Suprapubic skin (tissue), 4 donors: ENCODE results near the gene SLC25A22. TPM values are rescaled to one million over a fixed set of nuclear protein-coding genes. Genes with fewer than 3 reads are reported as not detected.

Experiments used
- DNase-seq, 2 donors: peaks; one replicate each; pipeline ENCODE4 v3.0.0-alpha.2; 2019; ENCODE audit warnings: low spot score in 2 of 2
- H3K27ac ChIP-seq: fragments of 200-600 bp; sonication (generic); one replicate; pipeline ENCODE4 v1.5.1; 2019
- H3K27me3 ChIP-seq: fragments of 200-600 bp; sonication (generic); one replicate; pipeline ENCODE4 v1.5.1; 2019
- H3K36me3 ChIP-seq: fragments of 200-600 bp; sonication (generic); one replicate; pipeline ENCODE4 v1.5.1; 2019
- H3K4me1 ChIP-seq: fragments of 200-600 bp; sonication (generic); one replicate; pipeline ENCODE4 v1.5.1; 2019
- H3K4me3 ChIP-seq: fragments of 200-600 bp; sonication (generic); one replicate; pipeline ENCODE4 v1.5.1; 2019; ENCODE audit warnings: mild to moderate bottlenecking
- H3K9me3 ChIP-seq: fragments of 200-600 bp; sonication (generic); one replicate; pipeline ENCODE4 v1.5.1; 2019
- CTCF ChIP-seq, 2 donors: fragments of 200-600 bp in 1 of 2; fragments of 450-650 bp in 1 of 2; sonication (generic) in 1 of 2; IDR thresholded peaks; one replicate each; pipeline ENCODE4 v1.5.1; 2016 to 2019; ENCODE audit warnings: antibody characterized with exemption in 2 of 2, mild to moderate bottlenecking in 1 of 2, moderate library complexity in 1 of 2
- EP300 ChIP-seq: sonication (generic); formaldehyde crosslinking; IDR thresholded peaks from one replicate; pipeline ENCODE4 v1.6.1; 2017; ENCODE audit warnings: antibody characterized with exemption
- POLR2A ChIP-seq, 2 donors: fragments of 450-650 bp; IDR thresholded peaks; one replicate each; pipeline ENCODE4 v1.6.1; 2017; ENCODE audit warnings: antibody characterized with exemption in 2 of 2, mild to moderate bottlenecking in 2 of 2, moderate library complexity in 2 of 2
- POLR2AphosphoS5 ChIP-seq, 3 donors: sonication (generic); formaldehyde crosslinking; IDR thresholded peaks; one replicate each; pipeline ENCODE4 v1.6.1; 2017; ENCODE audit warnings: antibody characterized with exemption in 3 of 3
- WGBS: methylation state at CpG from one replicate; pipeline ENCODE4 v1.1.5; 2018; 5-methylcytosine and 5-hydroxymethylcytosine counted together
- total RNA-seq, 4 donors: library from RNA; depleted of rRNA; stranded (reverse); fragments of >200 nt; gene quantifications; one replicate each; pipeline ENCODE4 v1.1.0, GENCODE V29; 2016

Gene SLC25A22
- total RNA-seq, 4 donors from 2014 or later = 11.2 to 14.7 (median 13.7) TPM

GRCh38 chr11:794766-795633 lies 3.1 kb downstream of the SLC25A22 start:
- H3K27me3 ChIP-seq = no peaks in the 10 kb centered on the region
- H3K36me3 ChIP-seq = peaks cover 16% of the 10 kb centered on the region
- H3K4me3 ChIP-seq = peak overlapping the region; percentile 72
- no peak for DNase-seq
- peaks cover 44% of the 10 kb centered on the region for H3K4me1 ChIP-seq
- TF ChIP-seq POLR2A (IDR thresholded peaks at IDR 0.05) (no peak), POLR2AphosphoS5 (IDR thresholded peaks at IDR 0.05) (no peak), EP300 (no peak), CTCF (IDR thresholded peaks at IDR 0.05) (no peak)
- WGBS = 19% methylated on average over 19 of the region's 38 CpGs
- no peaks in the 10 kb centered on the region for H3K9me3 ChIP-seq
- peak overlapping the region; percentile 78 for H3K27ac ChIP-seq

- DNase-seq = no peak
- Histone ChIP-seq H3K9me3 (no peaks in the 10 kb centered on the region), H3K4me3 (peak overlapping the region; percentile 72), H3K27me3 (peaks cover 8% of the 10 kb centered on the region), H3K4me1 (peaks cover 47% of the 10 kb centered on the region), H3K27ac (no peak overlapping the region), H3K36me3 (peaks cover 15% of the 10 kb centered on the region)
- no peak for TF ChIP-seq POLR2A (IDR thresholded peaks at IDR 0.05)
- TF ChIP-seq POLR2AphosphoS5 (IDR thresholded peaks at IDR 0.05) = no peak
- no peak for TF ChIP-seq CTCF (IDR thresholded peaks at IDR 0.05)
- no peak for TF ChIP-seq EP300
- WGBS = 88% methylated on average over 16 of the region's 31 CpGs
These were observed 3.9 kb downstream of the SLC25A22 start for GRCh38 chr11:794013-794765.

DNA sequence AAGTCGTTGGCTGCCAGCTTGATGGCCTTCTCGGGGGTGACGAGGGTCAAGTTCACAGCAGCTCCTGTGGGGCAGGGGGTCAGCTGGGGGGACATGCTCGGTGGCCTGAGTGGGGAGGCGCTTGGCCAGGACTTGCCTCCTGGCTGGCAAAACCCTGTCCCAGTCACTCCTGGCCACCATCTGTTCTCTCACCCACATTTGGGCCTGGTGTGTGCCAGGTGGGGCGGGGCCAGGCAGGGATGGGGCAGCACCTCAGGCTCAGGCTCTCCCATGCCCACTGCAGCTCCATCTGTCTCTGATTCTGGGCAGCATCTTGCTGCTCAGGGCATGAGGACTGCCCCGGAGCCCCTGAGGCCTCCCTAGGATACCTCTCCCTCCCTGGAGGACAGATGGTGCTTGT lies 4.5 kb downstream of the SLC25A22 start:
- WGBS = 60% methylated on average over 1 of the region's 7 CpGs
- H3K9me3 ChIP-seq = no peaks in the 10 kb centered on the region
- peaks cover 47% of the 10 kb centered on the region for H3K4me1 ChIP-seq
- no peak overlapping the region for H3K27ac ChIP-seq
- no peak for DNase-seq
- H3K4me3 ChIP-seq = no peak overlapping the region
- H3K27me3 ChIP-seq = peaks cover 10% of the 10 kb centered on the region
- peaks cover 15% of the 10 kb centered on the region for H3K36me3 ChIP-seq
- TF ChIP-seq CTCF (IDR thresholded peaks at IDR 0.05) (no peak), EP300 (no peak), POLR2A (IDR thresholded peaks at IDR 0.05) (no peak), POLR2AphosphoS5 (IDR thresholded peaks at IDR 0.05) (no peak)

- Histone ChIP-seq H3K9me3 (no peaks in the 10 kb centered on the region), H3K4me1 (peaks cover 43% of the 10 kb centered on the region), H3K27ac (no peak overlapping the region), H3K27me3 (peaks cover 10% of the 10 kb centered on the region), H3K4me3 (no peak overlapping the region), H3K36me3 (peaks cover 15% of the 10 kb centered on the region)
- TF ChIP-seq CTCF (IDR thresholded peaks at IDR 0.05) (no peak), EP300 (no peak), POLR2A (IDR thresholded peaks at IDR 0.05) (no peak), POLR2AphosphoS5 (IDR thresholded peaks at IDR 0.05) (no peak)
- no peak for DNase-seq
- 80% methylated on average over 10 of the region's 13 CpGs for WGBS
These were observed 5.2 kb downstream of the SLC25A22 start for GRCh38 chr11:792873-793272.

GRCh38 chr11:792535-792821 lies 5.6 kb downstream of the SLC25A22 start:
- H3K4me1 ChIP-seq = peaks cover 40% of the 10 kb centered on the region
- peaks cover 13% of the 10 kb centered on the region for H3K27me3 ChIP-seq
- WGBS = 80% methylated on average over 1 of the region's 15 CpGs
- no peak overlapping the region for H3K27ac ChIP-seq
- H3K36me3 ChIP-seq = peaks cover 15% of the 10 kb centered on the region
- no peak for TF ChIP-seq EP300
- TF ChIP-seq POLR2A (IDR thresholded peaks at IDR 0.05) = no peak
- DNase-seq = no peak
- H3K9me3 ChIP-seq = no peaks in the 10 kb centered on the region
- no peak overlapping the region for H3K4me3 ChIP-seq
